NOMO-1 treated with dmso at 0.1 percent for 144 hours (cell line): ENCODE measurements around the gene CDYL2.

Source experiments
- DNase-seq: peaks from one replicate; lab custom pipeline; 2025; ENCODE audit not compliant: unreplicated experiment; lab: John Stamatoyannopoulos, UW

CDYL2 gene

DNA sequence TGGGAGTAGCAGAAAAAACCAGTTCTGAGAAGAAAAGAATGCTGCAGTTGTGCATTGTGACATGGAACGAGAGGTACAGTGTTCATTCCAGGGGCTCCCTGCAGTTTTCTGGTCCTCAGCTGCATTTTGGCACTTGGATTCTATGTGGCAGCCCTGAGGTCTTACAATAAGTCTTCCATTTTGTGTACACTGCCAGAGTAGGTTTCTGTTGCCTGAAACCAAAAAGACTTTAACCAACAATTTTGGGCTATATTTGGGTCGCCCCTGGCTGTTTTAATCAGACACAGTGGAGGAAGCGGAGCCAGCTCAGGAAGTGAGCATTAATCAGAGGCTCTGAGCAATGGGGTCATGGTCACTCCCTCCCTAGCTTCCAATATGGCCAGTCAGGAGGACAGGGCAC, 247.9 kb downstream of the CDYL2 start:
- DNase-seq = no peak

DNA sequence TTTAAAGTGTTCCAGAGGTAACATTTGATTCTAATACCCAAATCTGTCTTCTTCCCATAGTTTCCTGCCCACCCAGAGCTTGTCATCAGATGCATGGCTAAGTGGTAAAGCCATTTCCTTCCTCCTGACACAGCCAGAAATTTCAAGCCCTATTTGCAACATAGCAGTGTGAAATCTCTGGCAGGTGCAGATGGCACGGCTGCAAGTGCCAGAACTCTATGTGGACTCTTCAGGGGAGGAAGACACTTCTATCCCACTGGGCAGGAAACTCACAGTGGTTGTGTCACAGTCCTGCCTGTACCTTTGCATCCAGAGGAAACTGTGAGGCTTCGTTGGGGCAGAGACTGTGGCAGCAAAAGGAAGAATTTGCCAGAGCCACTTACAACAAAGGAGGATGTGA, 250.4 kb downstream of the CDYL2 start:
- no peak for DNase-seq

DNA sequence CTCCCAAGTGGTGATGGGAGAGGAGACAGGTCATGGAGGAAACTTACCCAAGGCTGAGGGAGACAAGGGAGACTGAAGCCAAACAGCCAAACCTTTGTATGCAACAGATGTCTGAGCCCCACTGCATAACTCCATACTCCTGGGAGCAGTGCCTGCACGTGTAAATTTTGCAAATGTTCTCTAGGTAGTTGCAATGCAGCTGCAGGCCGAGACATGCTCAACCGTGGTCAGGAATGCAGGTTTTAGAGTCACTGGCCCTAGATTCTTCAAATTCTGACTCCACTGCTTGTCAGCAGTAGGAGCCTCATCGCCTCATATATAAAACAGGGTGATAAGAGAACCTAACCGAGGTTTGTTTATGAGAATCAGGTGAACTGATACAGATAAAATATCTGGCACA, 252.1 kb downstream of the CDYL2 start:
- no peak for DNase-seq
